ENCODE results near the gene PTF1A. TPM values are rescaled to one million over a fixed set of nuclear protein-coding genes. Genes with fewer than 3 reads are reported as not detected.

PTF1A gene
- total RNA-seq, 1 donor from 2014 or later = not detected

DNA sequence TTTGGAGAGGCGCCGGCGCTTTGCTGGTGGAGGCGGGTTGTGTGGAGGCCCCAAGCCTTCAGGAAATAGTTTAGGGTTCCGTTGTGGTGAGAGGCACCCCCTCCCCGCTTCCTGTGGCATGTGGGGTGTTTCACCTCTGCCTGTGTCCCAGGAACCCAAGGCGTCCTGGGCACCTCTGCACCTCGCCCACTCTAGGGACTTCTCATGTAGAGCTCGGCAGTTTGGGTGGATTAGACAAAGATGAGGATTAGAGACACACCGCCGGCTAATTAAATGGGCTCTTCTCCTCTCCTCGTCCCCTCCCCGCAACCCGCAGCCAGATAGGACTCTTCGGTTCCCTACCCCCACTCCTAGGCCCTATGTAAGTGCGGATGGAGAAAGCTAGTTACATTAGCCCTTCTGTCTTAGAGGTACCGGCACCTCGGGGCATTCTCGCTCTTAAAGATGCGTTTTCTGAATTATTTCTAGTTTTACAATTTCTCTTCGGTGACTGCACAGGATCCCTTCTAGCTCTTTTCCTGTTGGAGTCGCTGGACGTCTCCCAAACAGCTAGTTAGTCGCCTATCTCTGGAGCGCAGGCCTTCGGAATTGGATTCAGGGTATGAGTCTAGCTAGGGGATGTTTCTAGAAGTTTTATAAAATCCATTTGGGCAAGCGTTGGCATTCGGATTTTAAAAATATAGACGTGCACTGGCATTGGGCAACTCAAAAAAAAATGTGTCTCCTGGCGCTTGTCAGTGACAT lies 7.8 kb downstream of the PTF1A start:
- H3K4me3 ChIP-seq (ENCODE audit: insufficient read depth, low read depth, low read length) = no peak overlapping the region
- no peak overlapping the region for H3K4me3 Mint-ChIP-seq (ENCODE audit: unreplicated experiment)
- no peaks in the 10 kb centered on the region for H3K36me3 Mint-ChIP-seq (ENCODE audit: low read depth, unreplicated experiment)
- no peak overlapping the region for H3K4me2 ChIP-seq (ENCODE audit: low read length)
- H3K36me3 ChIP-seq (ENCODE audit: insufficient read depth, low read length) = no peaks in the 10 kb centered on the region
- no peak overlapping the region for H2AFZ ChIP-seq (ENCODE audit: low read depth, low read length)
- TF ChIP-seq CTCF (IDR thresholded peaks at IDR 0.05; ENCODE audit: insufficient read depth, low read depth, low read length) (no peak), EZH2 (IDR thresholded peaks at IDR 0.05; ENCODE audit: insufficient read depth, low read length) (no peak)
- DNase-seq (ENCODE audit: low read depth) (no peak), FAIRE-seq (no peak)
- no peak overlapping the region for H3K27ac ChIP-seq (ENCODE audit: low read depth, low read length)
- no peaks in the 10 kb centered on the region for H3K79me2 ChIP-seq (ENCODE audit: insufficient read depth, low read length)
- H3K9me3 Mint-ChIP-seq (ENCODE audit: unreplicated experiment) = peaks cover 10% of the 10 kb centered on the region
- H4K20me1 ChIP-seq (ENCODE audit: insufficient read depth, low read length) = no peaks in the 10 kb centered on the region
- no peak overlapping the region for H3K9ac ChIP-seq (ENCODE audit: low read length)
- peaks cover 68% of the 10 kb centered on the region for H3K27me3 ChIP-seq (ENCODE audit: insufficient read depth, low read length)
- H3K4me1 ChIP-seq (ENCODE audit: insufficient read depth, low read length) = peaks cover 2% of the 10 kb centered on the region
- H3K27me3 Mint-ChIP-seq (ENCODE audit: low read depth, unreplicated experiment) = peaks cover 91% of the 10 kb centered on the region
- H3K9me3 ChIP-seq (ENCODE audit: insufficient read depth, low read depth, low read length) = no peaks in the 10 kb centered on the region
- H3K27ac Mint-ChIP-seq (ENCODE audit: unreplicated experiment) = no peak overlapping the region
- no peaks in the 10 kb centered on the region for H3K4me1 Mint-ChIP-seq (ENCODE audit: low read depth, unreplicated experiment)

GRCh38 chr10:23200586-23200985 lies 8.5 kb downstream of the PTF1A start:
- Histone ChIP-seq H3K9me3 (ENCODE audit: insufficient read depth, low read depth, low read length) (no peaks in the 10 kb centered on the region), H3K79me2 (ENCODE audit: insufficient read depth, low read length) (no peaks in the 10 kb centered on the region), H4K20me1 (ENCODE audit: insufficient read depth, low read length) (no peaks in the 10 kb centered on the region), H3K4me2 (ENCODE audit: low read length) (no peak overlapping the region), H3K27me3 (ENCODE audit: insufficient read depth, low read length) (peaks cover 64% of the 10 kb centered on the region), H2AFZ (ENCODE audit: low read depth, low read length) (no peak overlapping the region), H3K4me3 (ENCODE audit: insufficient read depth, low read depth, low read length) (no peak overlapping the region), H3K27ac (ENCODE audit: low read depth, low read length) (no peak overlapping the region), H3K36me3 (ENCODE audit: insufficient read depth, low read length) (no peaks in the 10 kb centered on the region), H3K4me1 (ENCODE audit: insufficient read depth, low read length) (no peaks in the 10 kb centered on the region), H3K9ac (ENCODE audit: low read length) (no peak overlapping the region)
- DNase-seq (ENCODE audit: low read depth) (no peak), FAIRE-seq (no peak)
- no peak for TF ChIP-seq CTCF (IDR thresholded peaks at IDR 0.05; ENCODE audit: insufficient read depth, low read depth, low read length)
- no peak for TF ChIP-seq EZH2 (IDR thresholded peaks at IDR 0.05; ENCODE audit: insufficient read depth, low read length)
- Mint-ChIP-seq H3K36me3 (ENCODE audit: low read depth, unreplicated experiment) (no peaks in the 10 kb centered on the region), H3K27me3 (ENCODE audit: low read depth, unreplicated experiment) (peaks cover 91% of the 10 kb centered on the region), H3K9me3 (ENCODE audit: unreplicated experiment) (peaks cover 10% of the 10 kb centered on the region), H3K27ac (ENCODE audit: unreplicated experiment) (no peak overlapping the region), H3K4me1 (ENCODE audit: low read depth, unreplicated experiment) (no peaks in the 10 kb centered on the region), H3K4me3 (ENCODE audit: unreplicated experiment) (no peak overlapping the region)

GRCh38 chr10:23200997-23201652 lies 9.0 kb downstream of the PTF1A start:
- no peak overlapping the region for H3K4me2 ChIP-seq (ENCODE audit: low read length)
- TF ChIP-seq CTCF (IDR thresholded peaks at IDR 0.05; ENCODE audit: insufficient read depth, low read depth, low read length) (no peak), EZH2 (IDR thresholded peaks at IDR 0.05; ENCODE audit: insufficient read depth, low read length) (no peak)
- Mint-ChIP-seq H3K4me3 (ENCODE audit: unreplicated experiment) (no peak overlapping the region), H3K4me1 (ENCODE audit: low read depth, unreplicated experiment) (no peaks in the 10 kb centered on the region), H3K9me3 (ENCODE audit: unreplicated experiment) (peaks cover 7% of the 10 kb centered on the region), H3K27ac (ENCODE audit: unreplicated experiment) (no peak overlapping the region), H3K27me3 (ENCODE audit: low read depth, unreplicated experiment) (peaks cover 86% of the 10 kb centered on the region), H3K36me3 (ENCODE audit: low read depth, unreplicated experiment) (no peaks in the 10 kb centered on the region)
- FAIRE-seq (no peak), DNase-seq (ENCODE audit: low read depth) (no peak)
- H3K27me3 ChIP-seq (ENCODE audit: insufficient read depth, low read length) = peaks cover 58% of the 10 kb centered on the region
- no peaks in the 10 kb centered on the region for H3K36me3 ChIP-seq (ENCODE audit: insufficient read depth, low read length)
- no peak overlapping the region for H2AFZ ChIP-seq (ENCODE audit: low read depth, low read length)
- H3K27ac ChIP-seq (ENCODE audit: low read depth, low read length) = no peak overlapping the region
- H4K20me1 ChIP-seq (ENCODE audit: insufficient read depth, low read length) = no peaks in the 10 kb centered on the region
- H3K79me2 ChIP-seq (ENCODE audit: insufficient read depth, low read length) = no peaks in the 10 kb centered on the region
- H3K9me3 ChIP-seq (ENCODE audit: insufficient read depth, low read depth, low read length) = no peaks in the 10 kb centered on the region
- no peak overlapping the region for H3K9ac ChIP-seq (ENCODE audit: low read length)
- H3K4me1 ChIP-seq (ENCODE audit: insufficient read depth, low read length) = no peaks in the 10 kb centered on the region
- H3K4me3 ChIP-seq (ENCODE audit: insufficient read depth, low read depth, low read length) = no peak overlapping the region
